Epithelial cell of prostate (primary cell): ENCODE measurements around the gene GCNA.

Source experiments
- DNase-seq: peaks from one replicate; pipeline ENCODE4 v3.0.0-alpha.2; 2011; ENCODE audit warnings: low read depth, low spot score
- H3K27ac ChIP-seq: fragments of 450-650 bp; 2 replicates; pipeline ENCODE4 v1.5.1; 2017; ENCODE audit warnings: mild to moderate bottlenecking

Gene GCNA, protein sequence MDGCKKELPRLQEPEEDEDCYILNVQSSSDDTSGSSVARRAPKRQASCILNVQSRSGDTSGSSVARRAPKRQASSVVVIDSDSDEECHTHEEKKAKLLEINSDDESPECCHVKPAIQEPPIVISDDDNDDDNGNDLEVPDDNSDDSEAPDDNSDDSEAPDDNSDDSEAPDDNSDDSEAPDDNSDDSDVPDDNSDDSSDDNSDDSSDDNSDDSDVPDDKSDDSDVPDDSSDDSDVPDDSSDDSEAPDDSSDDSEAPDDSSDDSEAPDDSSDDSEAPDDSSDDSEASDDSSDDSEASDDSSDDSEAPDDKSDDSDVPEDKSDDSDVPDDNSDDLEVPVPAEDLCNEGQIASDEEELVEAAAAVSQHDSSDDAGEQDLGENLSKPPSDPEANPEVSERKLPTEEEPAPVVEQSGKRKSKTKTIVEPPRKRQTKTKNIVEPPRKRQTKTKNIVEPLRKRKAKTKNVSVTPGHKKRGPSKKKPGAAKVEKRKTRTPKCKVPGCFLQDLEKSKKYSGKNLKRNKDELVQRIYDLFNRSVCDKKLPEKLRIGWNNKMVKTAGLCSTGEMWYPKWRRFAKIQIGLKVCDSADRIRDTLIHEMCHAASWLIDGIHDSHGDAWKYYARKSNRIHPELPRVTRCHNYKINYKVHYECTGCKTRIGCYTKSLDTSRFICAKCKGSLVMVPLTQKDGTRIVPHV

DNA sequence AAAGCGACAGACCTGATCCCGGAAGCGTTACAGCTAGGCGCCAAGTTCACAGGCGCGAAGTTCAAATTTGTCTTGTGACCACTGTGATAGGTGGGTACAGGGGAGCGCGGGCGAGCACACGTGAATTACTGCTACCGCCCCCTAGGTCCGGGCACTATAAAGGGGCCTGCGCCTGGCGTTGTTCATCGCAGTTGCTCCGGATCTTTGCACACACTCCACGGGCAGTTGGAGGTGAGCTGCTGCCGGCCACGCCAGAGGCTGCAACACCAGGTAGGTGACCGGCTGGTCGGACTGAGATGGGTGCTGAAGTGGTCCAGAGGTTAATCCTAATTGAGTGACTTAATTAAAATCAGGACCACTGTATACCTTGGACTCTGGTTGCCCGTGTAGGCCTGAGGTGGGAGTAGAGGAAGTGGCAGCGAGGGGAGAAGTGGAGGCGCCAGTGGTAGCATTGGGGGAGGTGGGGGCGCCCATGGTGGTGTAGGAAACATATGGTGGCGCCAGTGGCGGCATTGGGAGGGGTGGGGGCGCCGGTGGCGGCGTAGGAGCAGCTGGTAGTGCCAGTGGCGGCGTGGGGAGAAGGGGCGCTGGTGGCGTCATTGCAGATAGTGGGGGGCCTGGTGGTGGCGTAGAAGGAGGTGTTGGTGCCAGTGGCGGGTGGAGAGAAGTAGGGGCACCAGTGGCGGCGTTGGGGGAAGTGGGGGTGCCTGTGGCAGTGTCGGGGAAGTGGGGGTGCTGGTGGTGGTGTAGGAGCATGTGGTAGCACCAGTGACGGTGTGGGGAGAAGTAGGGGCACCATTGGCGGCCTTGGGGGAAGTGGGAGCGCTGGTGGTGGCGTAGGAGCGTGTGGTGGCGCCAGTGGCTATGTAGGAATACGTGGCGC is at the start of gene GCNA:
Gene GCNA, plus strand, starts transcription at position 185 of the 883 bp plus-strand sequence. CDS start 2,385 bp downstream, outside the sequence.
- no peak for DNase-seq
- no peak within 1 kb of the TSS for H3K27ac ChIP-seq

DNA sequence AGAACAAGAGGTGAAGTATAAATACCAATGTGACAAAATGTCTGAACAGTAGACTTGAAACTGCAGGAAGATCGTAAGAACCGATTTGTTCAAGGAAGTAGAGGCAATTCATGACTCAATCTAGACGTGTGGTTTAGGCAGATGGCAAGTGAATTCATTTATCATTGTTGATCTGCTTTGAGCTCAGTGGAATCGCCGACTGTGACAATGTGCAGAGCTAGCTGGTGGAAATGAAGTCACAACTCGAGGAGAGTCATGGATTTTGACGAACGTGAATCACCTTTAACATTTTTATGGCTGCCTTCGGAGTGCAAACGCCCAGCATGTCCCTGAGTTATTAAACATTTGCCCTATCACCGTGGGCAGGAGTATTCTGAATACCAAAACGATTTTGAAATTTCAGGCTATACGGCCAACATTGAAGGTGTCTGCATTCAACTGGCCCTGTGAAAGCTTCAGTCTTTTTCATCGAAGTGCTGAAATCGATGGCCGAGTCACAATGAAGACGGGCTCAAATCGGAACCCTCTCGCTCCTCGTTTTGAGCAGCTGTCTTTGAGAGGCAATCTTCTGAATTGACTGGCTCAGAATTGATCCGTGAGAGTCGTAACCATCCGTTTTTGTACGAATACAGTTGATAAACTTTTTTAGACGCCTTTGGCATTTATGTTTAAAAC is 46.0 kb upstream of the GCNA start:
- peak overlapping the region; percentile 75 for H3K27ac ChIP-seq
- peak; percentile 51 for DNase-seq

- H3K27ac ChIP-seq = peak within 1 kb of the TSS; percentile 75
- DNase-seq = peak; percentile 91
Measured at GRCh38 chrX:71532753-71533425, 45.3 kb upstream of the GCNA start, which contains the start of gene OGT. Gene OGT, plus strand, starts transcription at chrX:71533104. Its CDS starts 196 bp downstream, at chrX:71533300.

DNA sequence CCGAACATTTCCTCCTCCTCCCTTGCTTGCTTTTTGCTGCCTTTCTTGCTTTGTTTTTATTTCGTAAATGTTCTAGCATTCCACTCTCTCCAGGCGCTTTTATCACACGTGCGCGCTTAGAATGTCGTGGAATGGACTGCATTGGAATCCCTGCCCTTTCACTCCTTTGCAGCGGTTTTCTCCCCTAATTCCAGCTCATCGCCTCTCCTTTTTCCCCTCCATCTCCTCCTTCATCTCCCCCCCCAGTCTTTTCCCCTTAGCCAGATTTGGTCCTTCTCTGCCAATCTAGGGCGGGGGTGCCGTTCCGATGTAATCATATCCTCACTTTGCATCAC is 44.8 kb upstream of the GCNA start:
- no peak for DNase-seq
- peak overlapping the region; percentile 75 for H3K27ac ChIP-seq

- H3K27ac ChIP-seq = peak overlapping the region; percentile 75
- DNase-seq = no peak
Measured at GRCh38 chrX:71533851-71534561, 44.2 kb upstream of the GCNA start.

DNA sequence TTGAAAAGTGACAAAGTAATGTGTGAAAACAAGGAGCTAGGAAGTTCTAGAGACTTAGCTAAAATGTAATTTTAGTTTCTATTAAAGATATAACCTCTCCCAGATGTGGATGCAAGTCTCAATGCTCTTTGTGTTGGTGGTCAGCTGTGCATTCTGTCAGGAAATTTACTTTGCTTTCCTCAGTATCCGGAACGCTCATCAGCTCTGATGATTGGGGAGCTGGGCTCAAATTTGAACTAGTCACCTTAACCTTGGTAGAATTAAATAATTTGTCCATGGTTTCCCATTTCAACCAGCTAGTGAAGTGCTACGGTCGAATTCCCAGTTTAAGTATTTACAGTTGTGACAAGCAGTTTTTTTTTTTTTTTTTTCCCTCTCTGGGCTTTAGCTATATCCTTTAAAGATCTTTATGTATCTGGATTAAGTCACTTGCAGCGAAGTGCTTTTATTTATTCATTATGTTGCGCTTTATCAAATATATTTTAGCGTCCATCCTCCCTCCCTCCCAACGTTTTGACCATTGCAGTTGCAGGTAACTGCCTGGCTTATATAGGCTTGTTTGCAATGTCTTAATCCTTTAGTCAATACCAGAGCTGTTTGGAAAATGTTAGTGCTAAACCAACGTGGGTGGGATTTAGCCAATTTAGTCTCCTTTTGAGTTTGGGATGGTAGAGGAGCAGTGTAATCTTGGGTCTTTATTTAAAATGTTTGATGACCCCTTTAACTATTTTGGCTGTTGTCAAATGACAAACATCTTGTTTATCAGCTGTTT is 43.3 kb upstream of the GCNA start:
- H3K27ac ChIP-seq = no peak overlapping the region

DNA sequence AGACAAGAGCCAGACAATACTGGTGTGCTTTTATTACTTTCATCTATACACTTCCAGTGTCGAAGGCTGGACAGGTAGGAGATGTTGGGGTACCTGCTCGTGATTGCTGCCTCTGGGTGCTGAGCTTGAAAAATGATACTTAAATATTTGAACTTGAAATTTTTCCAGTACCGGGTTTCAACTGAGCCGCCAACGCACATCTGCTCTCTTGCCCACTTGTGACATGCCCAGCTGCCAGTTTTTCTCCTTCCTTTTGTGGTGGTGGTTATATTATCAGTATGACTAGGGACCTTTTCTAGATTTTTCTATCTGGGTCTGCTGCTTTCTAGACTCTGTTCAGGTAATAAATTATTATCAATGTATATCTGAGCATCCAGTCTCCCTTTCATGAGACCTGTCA is 42.0 kb upstream of the GCNA start:
- H3K27ac ChIP-seq = no peak overlapping the region

More for the DNA sequence above, 43.3 kb upstream of the GCNA start:
- no peak for DNase-seq

GRCh38 chrX:71537743-71538142 is 40.5 kb upstream of the GCNA start:
- no peak overlapping the region for H3K27ac ChIP-seq
- DNase-seq = no peak

More for the DNA sequence above, 42.0 kb upstream of the GCNA start:
- DNase-seq = no peak

DNA sequence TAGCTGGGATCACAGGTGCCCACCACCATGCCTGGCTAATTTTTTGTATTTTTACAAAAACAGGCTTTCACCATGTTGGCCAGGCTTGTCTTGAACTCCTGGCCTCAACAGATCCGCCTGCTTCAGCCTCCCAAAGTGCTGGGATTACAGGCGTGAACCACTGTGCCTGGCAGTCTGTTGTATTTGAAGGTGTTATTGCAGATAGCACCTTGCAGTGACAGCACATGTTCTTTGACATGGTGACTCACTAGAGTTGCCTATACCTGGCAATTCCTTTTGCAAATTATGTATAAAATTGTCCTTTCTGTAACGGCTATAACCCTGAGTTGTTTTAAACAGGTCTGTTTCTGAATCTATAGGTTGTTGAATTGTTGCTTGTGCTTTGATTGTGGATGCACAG is 37.4 kb upstream of the GCNA start:
- H3K27ac ChIP-seq = peak overlapping the region; percentile 82
- DNase-seq = no peak

DNA sequence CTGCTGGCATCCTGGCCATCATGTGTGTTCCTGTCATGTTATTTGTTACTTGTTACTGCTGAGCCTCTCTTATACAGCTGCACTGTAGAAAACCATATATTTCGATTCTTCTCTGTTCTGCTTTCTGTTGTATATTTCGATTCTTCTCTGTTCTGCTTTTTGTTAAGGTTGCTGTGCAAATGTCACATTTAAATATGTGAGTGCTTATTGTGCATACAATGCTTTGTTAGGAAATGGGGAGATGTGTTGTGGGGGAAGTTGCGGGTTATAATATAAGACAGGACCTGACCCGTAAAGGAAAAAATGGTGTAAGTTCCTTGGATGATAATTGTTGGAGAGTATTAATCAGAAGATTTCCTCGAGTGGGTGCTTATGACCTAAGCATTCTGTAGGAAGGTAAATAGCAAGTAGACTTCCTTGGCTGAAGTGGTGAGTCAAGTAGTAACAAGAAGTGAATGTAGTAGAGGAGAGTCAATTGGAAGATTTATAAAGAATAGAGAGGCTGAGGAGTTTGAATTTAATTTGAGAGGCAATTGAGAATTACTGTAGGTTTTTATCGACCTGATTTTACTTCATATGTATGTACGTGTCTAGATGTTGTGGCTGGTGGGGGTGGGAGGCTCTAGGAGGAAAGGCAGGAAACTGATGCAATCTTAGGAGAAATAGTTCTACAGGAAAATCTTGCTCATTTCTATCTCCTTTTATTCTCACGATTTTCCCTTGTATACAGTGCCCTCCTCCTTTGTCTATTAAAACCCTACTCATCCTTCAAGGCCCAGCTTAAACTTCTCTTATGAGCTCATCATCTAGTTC is 36.8 kb upstream of the GCNA start:
- no peak for DNase-seq
- peak overlapping the region; percentile 82 for H3K27ac ChIP-seq

- no peak for DNase-seq
- peak overlapping the region; percentile 82 for H3K27ac ChIP-seq
Measured at GRCh38 chrX:71542411-71542810, 35.8 kb upstream of the GCNA start.

DNA sequence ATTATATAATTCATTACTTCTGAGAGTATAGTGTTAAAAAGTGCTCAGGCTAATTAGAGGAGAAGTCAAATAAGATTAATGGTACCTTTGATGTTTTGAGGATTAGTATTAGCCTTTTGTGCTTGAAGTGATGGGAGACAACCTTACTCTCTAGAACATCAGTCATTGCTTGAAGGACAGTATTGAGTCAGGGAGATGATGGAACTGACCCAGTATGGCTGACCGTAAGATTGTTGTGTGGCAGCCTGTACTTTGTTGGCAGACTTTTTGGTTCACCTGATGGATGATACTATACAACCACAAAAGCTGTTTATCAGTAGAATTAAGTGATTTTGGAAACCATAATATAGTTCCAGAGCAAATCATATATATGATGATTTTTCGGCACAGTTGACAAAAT is 35.4 kb upstream of the GCNA start:
- DNase-seq = no peak

DNA sequence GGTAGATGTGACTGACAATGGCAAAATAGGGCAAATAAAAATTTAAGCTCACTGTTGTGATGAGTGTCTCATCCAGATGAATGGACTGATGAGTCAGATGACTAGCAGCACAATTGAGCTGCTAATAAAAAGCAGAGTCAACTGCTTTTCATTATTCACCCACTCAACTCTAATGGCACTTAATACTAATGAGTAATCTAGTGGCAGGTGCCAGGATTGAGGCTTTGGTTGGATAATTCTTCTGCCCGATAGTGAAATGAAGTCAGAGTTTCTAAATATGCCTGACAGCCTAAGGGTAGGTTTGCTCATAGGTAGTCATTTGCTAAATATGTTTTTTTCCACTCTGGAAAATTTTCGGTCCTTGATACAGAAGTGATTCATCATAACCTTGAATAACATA is 34.9 kb upstream of the GCNA start:
- peak; percentile 89 for DNase-seq
- H3K27ac ChIP-seq = peak overlapping the region; percentile 82

More for the DNA sequence above, 35.4 kb upstream of the GCNA start:
- peak overlapping the region; percentile 82 for H3K27ac ChIP-seq

DNA sequence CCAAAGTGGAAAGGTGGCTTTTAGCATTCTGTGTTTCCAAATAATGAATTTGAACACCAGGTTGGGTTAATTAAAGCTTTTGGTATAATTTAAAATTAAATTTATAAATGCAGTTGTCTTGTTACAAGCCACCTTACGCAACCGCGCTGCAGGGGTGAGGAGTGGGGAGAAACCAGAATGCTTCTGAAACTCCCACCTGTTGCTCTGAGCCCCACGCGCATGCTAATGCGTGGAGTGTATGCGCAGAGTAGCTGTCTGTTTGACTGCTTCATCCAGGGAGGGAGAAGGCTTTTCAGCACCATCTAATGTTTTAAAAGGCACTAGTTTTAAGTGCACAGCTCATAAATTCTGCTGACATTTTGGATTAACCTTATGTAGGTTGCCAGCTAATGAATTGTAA is 32.9 kb upstream of the GCNA start:
- no peak for DNase-seq
- no peak overlapping the region for H3K27ac ChIP-seq

- no peak overlapping the region for H3K27ac ChIP-seq
- DNase-seq = no peak
Measured at GRCh38 chrX:71546879-71547278, 31.4 kb upstream of the GCNA start.

DNA sequence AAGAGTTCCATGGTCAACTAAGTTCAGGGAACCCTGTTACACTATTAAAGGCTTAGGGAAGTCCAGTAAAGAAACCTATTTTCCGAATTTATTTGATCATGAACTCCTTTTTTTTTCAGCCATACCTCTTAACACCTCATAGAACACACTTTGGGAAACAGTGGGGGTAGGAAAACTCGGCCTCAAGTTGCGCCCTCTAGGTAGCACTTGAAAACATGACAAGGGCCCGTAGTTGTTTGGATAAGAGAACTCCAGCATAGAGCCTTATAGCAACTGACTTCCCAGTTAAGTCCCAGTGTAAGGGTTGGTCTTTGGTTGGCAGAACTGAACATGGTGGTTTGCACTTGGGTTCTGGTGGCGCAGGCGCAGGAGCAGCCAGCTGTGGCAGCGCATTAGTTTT is 30.9 kb upstream of the GCNA start:
- H3K27ac ChIP-seq = no peak overlapping the region
- no peak for DNase-seq

DNA sequence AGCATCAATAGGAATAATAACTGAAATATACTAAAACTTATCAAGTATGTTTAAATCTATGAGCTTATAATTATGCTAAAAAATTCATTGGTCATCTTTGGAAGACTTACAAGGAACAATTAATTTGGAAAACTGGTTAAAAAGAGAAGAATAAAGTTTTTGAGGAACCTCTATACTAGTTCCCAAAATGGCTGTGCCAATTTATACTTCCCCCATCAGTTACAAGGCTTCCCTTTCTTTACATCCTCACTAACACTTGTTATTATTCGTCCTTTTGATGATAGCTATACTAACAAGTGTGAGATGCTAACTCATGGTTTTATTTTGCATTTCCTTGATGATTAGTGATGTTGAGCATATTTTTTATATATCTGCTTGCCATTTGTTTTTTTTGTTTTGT is 28.3 kb upstream of the GCNA start:
- DNase-seq = no peak
- no peak overlapping the region for H3K27ac ChIP-seq
